ENCODE measurements around the gene FAHD2A.

The FAHD2A gene

DNA sequence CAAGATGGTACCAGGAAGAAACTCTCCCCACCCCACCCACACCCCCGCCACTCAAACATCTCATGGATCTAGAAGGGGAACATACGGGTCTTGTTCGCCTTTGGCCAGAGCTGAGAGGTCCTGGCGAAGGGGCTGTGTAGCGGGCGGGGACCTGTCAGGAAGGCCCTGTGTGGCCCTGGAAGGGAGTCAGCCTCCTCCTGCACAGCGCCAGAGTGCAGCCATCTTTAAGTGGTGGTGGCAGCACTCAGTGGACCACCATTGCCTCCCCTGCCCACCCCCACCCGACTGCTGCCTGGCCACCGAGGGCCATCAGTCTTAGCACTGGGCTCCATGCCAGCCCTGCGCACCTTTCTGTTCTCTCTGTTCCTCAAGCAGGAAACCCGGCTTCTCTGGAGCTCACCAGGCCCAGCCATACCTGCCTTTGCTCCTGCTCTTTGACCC lies 11.6 kb upstream of the FAHD2A start:
- Histone ChIP-seq H3K4me1 (ENCODE audit: insufficient read depth, poor library complexity, severe bottlenecking) (no peaks in the 10 kb centered on the region), H3K27ac (ENCODE audit: poor library complexity, severe bottlenecking) (no peak overlapping the region), H3K36me3 (ENCODE audit: low read depth) (no peaks in the 10 kb centered on the region), H3K4me3 (ENCODE audit: severe bottlenecking) (no peak overlapping the region), H3K9me3 (ENCODE audit: severe bottlenecking) (no peaks in the 10 kb centered on the region), H3K27me3 (ENCODE audit: insufficient read depth, poor library complexity, severe bottlenecking) (no peaks in the 10 kb centered on the region)
- TF ChIP-seq, protein P1, sequence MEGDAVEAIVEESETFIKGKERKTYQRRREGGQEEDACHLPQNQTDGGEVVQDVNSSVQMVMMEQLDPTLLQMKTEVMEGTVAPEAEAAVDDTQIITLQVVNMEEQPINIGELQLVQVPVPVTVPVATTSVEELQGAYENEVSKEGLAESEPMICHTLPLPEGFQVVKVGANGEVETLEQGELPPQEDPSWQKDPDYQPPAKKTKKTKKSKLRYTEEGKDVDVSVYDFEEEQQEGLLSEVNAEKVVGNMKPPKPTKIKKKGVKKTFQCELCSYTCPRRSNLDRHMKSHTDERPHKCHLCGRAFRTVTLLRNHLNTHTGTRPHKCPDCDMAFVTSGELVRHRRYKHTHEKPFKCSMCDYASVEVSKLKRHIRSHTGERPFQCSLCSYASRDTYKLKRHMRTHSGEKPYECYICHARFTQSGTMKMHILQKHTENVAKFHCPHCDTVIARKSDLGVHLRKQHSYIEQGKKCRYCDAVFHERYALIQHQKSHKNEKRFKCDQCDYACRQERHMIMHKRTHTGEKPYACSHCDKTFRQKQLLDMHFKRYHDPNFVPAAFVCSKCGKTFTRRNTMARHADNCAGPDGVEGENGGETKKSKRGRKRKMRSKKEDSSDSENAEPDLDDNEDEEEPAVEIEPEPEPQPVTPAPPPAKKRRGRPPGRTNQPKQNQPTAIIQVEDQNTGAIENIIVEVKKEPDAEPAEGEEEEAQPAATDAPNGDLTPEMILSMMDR (IDR thresholded peaks at IDR 0.05; ENCODE audit: poor library complexity, severe bottlenecking): no peak
- no peak for ATAC-seq (ENCODE audit: low read depth)
- DNase-seq (ENCODE audit: low spot score): peak; percentile 39

GRCh38 chr2:95391641-95392310 lies 10.7 kb upstream of the FAHD2A start:
- Histone ChIP-seq H3K27ac (ENCODE audit: poor library complexity, severe bottlenecking) (no peak overlapping the region), H3K4me3 (ENCODE audit: severe bottlenecking) (no peak overlapping the region), H3K27me3 (ENCODE audit: insufficient read depth, poor library complexity, severe bottlenecking) (no peaks in the 10 kb centered on the region), H3K4me1 (ENCODE audit: insufficient read depth, poor library complexity, severe bottlenecking) (no peaks in the 10 kb centered on the region), H3K36me3 (ENCODE audit: low read depth) (no peaks in the 10 kb centered on the region), H3K9me3 (ENCODE audit: severe bottlenecking) (no peaks in the 10 kb centered on the region)
- DNase-seq (ENCODE audit: low spot score): peak; percentile 24
- no peak for ATAC-seq (ENCODE audit: low read depth)
- TF ChIP-seq, protein P1 (IDR thresholded peaks at IDR 0.05; ENCODE audit: poor library complexity, severe bottlenecking): no peak

- ATAC-seq (ENCODE audit: low read depth) (no peak), DNase-seq (ENCODE audit: low spot score) (no peak)
- no peaks in the 10 kb centered on the region for H3K9me3 ChIP-seq (ENCODE audit: severe bottlenecking)
- TF ChIP-seq, protein P1 (IDR thresholded peaks at IDR 0.05; ENCODE audit: poor library complexity, severe bottlenecking): no peak
- no peaks in the 10 kb centered on the region for H3K4me1 ChIP-seq (ENCODE audit: insufficient read depth, poor library complexity, severe bottlenecking)
- H3K27ac ChIP-seq (ENCODE audit: poor library complexity, severe bottlenecking): no peak overlapping the region
- H3K27me3 ChIP-seq (ENCODE audit: insufficient read depth, poor library complexity, severe bottlenecking): no peaks in the 10 kb centered on the region
- no peak overlapping the region for H3K4me3 ChIP-seq (ENCODE audit: severe bottlenecking)
- H3K36me3 ChIP-seq (ENCODE audit: low read depth): no peaks in the 10 kb centered on the region
These were observed 10.2 kb upstream of the FAHD2A start for GRCh38 chr2:95392320-95392719.

- no peaks in the 10 kb centered on the region for H3K9me3 ChIP-seq (ENCODE audit: severe bottlenecking)
- TF ChIP-seq, protein P1 (IDR thresholded peaks at IDR 0.05; ENCODE audit: poor library complexity, severe bottlenecking): no peak
- DNase-seq (ENCODE audit: low spot score): peak; percentile 17
These were observed 9.6 kb upstream of the FAHD2A start for GRCh38 chr2:95392730-95393455.

DNA sequence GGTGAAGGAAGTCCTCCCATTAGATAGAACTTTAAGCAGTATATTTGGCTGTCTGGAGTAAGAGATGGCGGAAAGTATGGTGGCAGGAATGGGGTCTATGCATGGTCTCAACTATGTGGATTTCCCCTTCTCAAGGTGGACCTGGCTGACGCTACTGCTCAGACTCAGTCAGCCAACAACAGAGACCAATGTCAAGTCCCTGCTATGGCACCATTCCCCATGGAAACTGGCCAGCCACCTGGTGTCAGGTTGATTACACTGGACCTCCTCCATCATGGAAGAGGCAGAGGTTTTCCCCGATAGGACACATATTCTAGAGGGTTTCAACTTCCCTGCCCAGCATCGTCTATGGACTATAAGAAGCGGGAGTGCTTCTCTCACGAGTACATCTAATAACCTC lies 8.6 kb upstream of the FAHD2A start:
- TF ChIP-seq, protein P1 (IDR thresholded peaks at IDR 0.05; ENCODE audit: poor library complexity, severe bottlenecking): no peak
- no peaks in the 10 kb centered on the region for H3K9me3 ChIP-seq (ENCODE audit: severe bottlenecking)
- H3K27me3 ChIP-seq (ENCODE audit: insufficient read depth, poor library complexity, severe bottlenecking): no peaks in the 10 kb centered on the region
- no peak overlapping the region for H3K27ac ChIP-seq (ENCODE audit: poor library complexity, severe bottlenecking)
- DNase-seq (ENCODE audit: low spot score): no peak
- ATAC-seq (ENCODE audit: low read depth): no peak
- no peaks in the 10 kb centered on the region for H3K4me1 ChIP-seq (ENCODE audit: insufficient read depth, poor library complexity, severe bottlenecking)
- H3K36me3 ChIP-seq (ENCODE audit: low read depth): no peaks in the 10 kb centered on the region
- no peak overlapping the region for H3K4me3 ChIP-seq (ENCODE audit: severe bottlenecking)

More at GRCh38 chr2:95392730-95393455, 9.6 kb upstream of the FAHD2A start:
- ATAC-seq (ENCODE audit: low read depth): no peak
- Histone ChIP-seq H3K27ac (ENCODE audit: poor library complexity, severe bottlenecking) (no peak overlapping the region), H3K4me1 (ENCODE audit: insufficient read depth, poor library complexity, severe bottlenecking) (no peaks in the 10 kb centered on the region), H3K27me3 (ENCODE audit: insufficient read depth, poor library complexity, severe bottlenecking) (no peaks in the 10 kb centered on the region), H3K4me3 (ENCODE audit: severe bottlenecking) (no peak overlapping the region), H3K36me3 (ENCODE audit: low read depth) (no peaks in the 10 kb centered on the region)

All from RWPE2 (cell line).